ENCODE results near the gene ZBTB11.
"Not testable (repeated sequence)": the region's sequence is repeated elsewhere in the genome, so short reads cannot be mapped to it uniquely, and the experiment has no call there.

The ZBTB11 gene

GRCh38 chr3:101643861-101644613 is 32.9 kb downstream of the ZBTB11 start:
- DNase-seq (ENCODE audit: low spot score): no peak

GRCh38 chr3:101643009-101643844 is 33.7 kb downstream of the ZBTB11 start:
- no peak for DNase-seq (ENCODE audit: low spot score)

- DNase-seq (ENCODE audit: low spot score): no peak
Measured at GRCh38 chr3:101642441-101642840, 34.5 kb downstream of the ZBTB11 start.

- DNase-seq (ENCODE audit: low spot score): not testable (repeated sequence)
Measured at GRCh38 chr3:101641397-101642115, 35.4 kb downstream of the ZBTB11 start.

- no peak for DNase-seq (ENCODE audit: low spot score)
Measured at GRCh38 chr3:101640256-101640655, 36.7 kb downstream of the ZBTB11 start.

- no peak for DNase-seq (ENCODE audit: low spot score)
Measured at GRCh38 chr3:101639280-101639963, 37.5 kb downstream of the ZBTB11 start.

- no peak for DNase-seq (ENCODE audit: low spot score)
Measured at GRCh38 chr3:101638261-101638745, 38.6 kb downstream of the ZBTB11 start.

GRCh38 chr3:101637451-101637850 is 39.5 kb downstream of the ZBTB11 start:
- DNase-seq (ENCODE audit: low spot score): no peak

- DNase-seq (ENCODE audit: low spot score): peak; percentile 54
Measured at GRCh38 chr3:101635954-101636798, 40.8 kb downstream of the ZBTB11 start.

- DNase-seq (ENCODE audit: low spot score): no peak
Measured at GRCh38 chr3:101635345-101635744, 41.6 kb downstream of the ZBTB11 start.

- DNase-seq (ENCODE audit: low spot score): no peak
Measured at GRCh38 chr3:101634591-101635196, 42.2 kb downstream of the ZBTB11 start.

GRCh38 chr3:101633186-101633585 is 43.7 kb downstream of the ZBTB11 start:
- no peak for DNase-seq (ENCODE audit: low spot score)

GRCh38 chr3:101632586-101632985 is 44.3 kb downstream of the ZBTB11 start:
- DNase-seq (ENCODE audit: low spot score): no peak

- not testable (repeated sequence) for DNase-seq (ENCODE audit: low spot score)
Measured at GRCh38 chr3:101631959-101632358, 45.0 kb downstream of the ZBTB11 start.

GRCh38 chr3:101631098-101631796 is 45.7 kb downstream of the ZBTB11 start:
- no peak for DNase-seq (ENCODE audit: low spot score)

- no peak for DNase-seq (ENCODE audit: low spot score)
Measured at GRCh38 chr3:101629219-101629618, 47.7 kb downstream of the ZBTB11 start.

- no peak for DNase-seq (ENCODE audit: low spot score)
Measured at GRCh38 chr3:101625879-101626278, 51.1 kb downstream of the ZBTB11 start.

GRCh38 chr3:101624857-101625256 is 52.1 kb downstream of the ZBTB11 start:
- DNase-seq (ENCODE audit: low spot score): no peak

- DNase-seq (ENCODE audit: low spot score): no peak
Measured at GRCh38 chr3:101623656-101624055, 53.3 kb downstream of the ZBTB11 start.

GRCh38 chr3:101619734-101620133 is 57.2 kb downstream of the ZBTB11 start:
- no peak for DNase-seq (ENCODE audit: low spot score)
